B cell (primary cell): ENCODE data around the gene GLI3. TPM values are rescaled to one million over a fixed set of nuclear protein-coding genes. Genes with fewer than 3 reads are reported as not detected.

Experiments used
- ATAC-seq: fragments of 200-7000 bp; cut with Tn5 transposase; one replicate; pipeline ENCODE4 v1.10.0; 2021; ENCODE audit warnings: low read depth, mild to moderate bottlenecking, moderate number of reproducible peaks, moderate library complexity
- CTCF ChIA-PET: fragments of 350-600 bp; sonication (Branson Sonifier 250); formaldehyde crosslinking; loops from one replicate; lab custom pipeline; 2021; ENCODE audit warnings: antibody characterized with exemption, inconsistent platforms; lab: Charles Lee
- POLR2A ChIA-PET: fragments of 350-600 bp; sonication (Branson Sonifier 250); formaldehyde crosslinking; loops from one replicate; lab custom pipeline; 2021; ENCODE audit warnings: antibody characterized with exemption; lab: Charles Lee
- DNase-seq: peaks from one replicate; pipeline ENCODE4 v3.0.0; 2013
- H2AFZ ChIP-seq: 2 replicates; pipeline ENCODE4 v1.6.1; 2012; ENCODE audit warnings: mild to moderate bottlenecking, low read depth, low read length; ENCODE audit not compliant: insufficient read depth, poor library complexity, severe bottlenecking
- H3K27ac ChIP-seq, 2 donors: 1 replicate in 1 of 2; 2 replicates in 1 of 2; pipeline ENCODE4 v1.5.1; 2012 to 2013; ENCODE audit warnings: low read length in 2 of 2, mild to moderate bottlenecking in 2 of 2, moderate library complexity in 1 of 2
- H3K27me3 ChIP-seq, 4 experiments: fragments of 200-600 bp in 1 of 4; sonication (generic) in 1 of 4; replicated peaks in 1 of 4; 1 replicate in 2 of 4; 2 replicates in 2 of 4; pipeline versions ENCODE4 v1.6.1 to v1.7.0; 2013 to 2016; ENCODE audit warnings: low read length in 3 of 4, mild to moderate bottlenecking in 2 of 4, mixed read lengths in 1 of 4, moderate library complexity in 1 of 4; ENCODE audit not compliant: insufficient read depth in 4 of 4, control insufficient read depth in 3 of 4; ENCODE audit errors: control extremely low read depth in 1 of 4
- H3K36me3 ChIP-seq, 2 experiments: replicated peaks in 1 of 2; 1 replicate in 1 of 2; 2 replicates in 1 of 2; pipeline versions ENCODE4 v1.6.1 to v1.7.1; 2013; ENCODE audit warnings: low read length in 1 of 2; ENCODE audit not compliant: insufficient read depth in 2 of 2, control insufficient read depth in 1 of 2; ENCODE audit errors: control extremely low read depth in 1 of 2, extremely low read depth in 1 of 2
- H3K4me1 ChIP-seq, 2 donors: fragments of 200-600 bp in 1 of 2; sonication (generic) in 1 of 2; 1 replicate in 1 of 2; 2 replicates in 1 of 2; pipeline versions ENCODE4 v1.5.1 to v1.6.1; 2013 to 2017; ENCODE audit warnings: low read length in 2 of 2; ENCODE audit not compliant: control insufficient read depth in 2 of 2, insufficient read depth in 2 of 2
- H3K4me2 ChIP-seq: replicated peaks from 2 replicates; pipeline ENCODE3; 2012; ENCODE audit warnings: mild to moderate bottlenecking, low read depth, low read length; ENCODE audit not compliant: poor library complexity, severe bottlenecking
- H3K4me3 ChIP-seq, 5 experiments: fragments of 200-600 bp in 1 of 5; sonication (generic) in 1 of 5; 1 replicate in 3 of 5; 2 replicates in 2 of 5; pipeline versions ENCODE4 v1.5.1 to v1.7.0; 2011 to 2016; ENCODE audit warnings: low read length in 4 of 5, mild to moderate bottlenecking in 4 of 5, low read depth in 2 of 5, control low read depth in 1 of 5, moderate library complexity in 1 of 5; ENCODE audit not compliant: insufficient read depth in 1 of 5; ENCODE audit errors: control extremely low read depth in 1 of 5, extremely low read depth in 1 of 5
- H3K79me2 ChIP-seq: fragments of 200-600 bp; sonication (generic); one replicate; pipeline ENCODE4 v1.6.0; 2016; ENCODE audit warnings: low read length; ENCODE audit not compliant: control insufficient read depth, insufficient read depth
- H3K9ac ChIP-seq: fragments of 200-600 bp; sonication (generic); 2 replicates; pipeline ENCODE4 v1.6.1; 2017; ENCODE audit warnings: mild to moderate bottlenecking, low read length, moderate library complexity
- H3K9me3 ChIP-seq, 3 donors: one replicate each; pipeline versions ENCODE4 v1.6.1 to v1.7.1; 2013; ENCODE audit warnings: low read length in 2 of 3; ENCODE audit not compliant: control insufficient read depth in 2 of 3, insufficient read depth in 1 of 3; ENCODE audit errors: control extremely low read depth in 1 of 3
- H4K20me1 ChIP-seq: 2 replicates; pipeline ENCODE4 v1.6.0; 2012; ENCODE audit warnings: mild to moderate bottlenecking, low read length; ENCODE audit not compliant: insufficient read depth, control insufficient read depth, poor library complexity, severe bottlenecking
- H3K27ac Mint-ChIP-seq: one replicate; pipeline ENCODE4 v1.8.0; 2021; ENCODE audit warnings: mixed read lengths
- H3K27me3 Mint-ChIP-seq: one replicate; pipeline ENCODE4 v1.8.0; 2021; ENCODE audit warnings: mixed read lengths
- H3K4me1 Mint-ChIP-seq: one replicate; pipeline ENCODE4 v1.8.0; 2021; ENCODE audit warnings: mixed read lengths
- H3K4me3 Mint-ChIP-seq: one replicate; pipeline ENCODE4 v1.8.0; 2021; ENCODE audit warnings: mixed read lengths
- H3K9me3 Mint-ChIP-seq: one replicate; pipeline ENCODE4 v1.8.0; 2022; ENCODE audit warnings: mixed read lengths; ENCODE audit not compliant: insufficient read depth
- CTCF ChIP-seq: fragments of 200-600 bp; IDR thresholded peaks from one replicate; pipeline ENCODE4 v1.8.0; 2022; ENCODE audit warnings: antibody characterized with exemption, mild to moderate bottlenecking
- EZH2 ChIP-seq: IDR thresholded peaks from 2 replicates; pipeline ENCODE4 v1.6.1; 2012; ENCODE audit warnings: borderline replicate concordance, low read depth, mild to moderate bottlenecking, moderate library complexity, low read length; ENCODE audit not compliant: insufficient read depth, poor library complexity, severe bottlenecking
- WGBS: methylation state at CpG from one replicate; pipeline ENCODE4 v1.1.5; 2013; ENCODE audit warnings: missing lambda C conversion rate; ENCODE audit not compliant: insufficient coverage; 5-methylcytosine and 5-hydroxymethylcytosine counted together
- intact Hi-C: fragments of 100-400 bp; cut with micrococcal nuclease; formaldehyde crosslinking; loops from one replicate; pipeline ENCODE4 v1.10.0; 2022
- polyA plus RNA-seq: library from polyadenylated mRNA; depleted of rRNA; stranded (reverse); fragments of >200 nt; gene quantifications from 2 replicates; pipeline ENCODE4 v1.2.3, GENCODE V29; 2012
- total RNA-seq, 2 donors: library from RNA; stranded (reverse); fragments of 120-200 nt in 1 of 2; gene quantifications; 1 replicate in 1 of 2; 2 replicates in 1 of 2; pipeline versions ENCODE4 v1.2.3 to v1.2.4, GENCODE V29; 2013 to 2022

Gene GLI3
- total and polyA plus RNA-seq, 2 donors (not counting 1 experiment from before 2014, with no cell fraction given) = not detected

- TF ChIP-seq EZH2 = no peak
- no peak for TF ChIP-seq CTCF
- H3K4me3 Mint-ChIP-seq = no peak overlapping the region
Measured at GRCh38 chr7:42161719-42162118, 75.3 kb downstream of the GLI3 start.

GRCh38 chr7:42161110-42161509 is 75.9 kb downstream of the GLI3 start:
- no peak overlapping the region for H2AFZ ChIP-seq
- H3K36me3 ChIP-seq = no peaks in the 10 kb centered on the region
- Mint-ChIP-seq H3K9me3 (no peaks in the 10 kb centered on the region), H3K27ac (no peak overlapping the region), H3K4me1 (no peaks in the 10 kb centered on the region), H3K4me3 (no peak overlapping the region), H3K27me3 (peaks cover 5% of the 10 kb centered on the region)
- H3K79me2 ChIP-seq = no peaks in the 10 kb centered on the region
- DNase-seq = no peak
- no peaks in the 10 kb centered on the region for H4K20me1 ChIP-seq
- no peaks in the 10 kb centered on the region for H3K4me1 ChIP-seq
- intact Hi-C loops = no loop called here
- H3K27ac ChIP-seq = no peak overlapping the region
- no peak for ATAC-seq
- H3K9me3 ChIP-seq = no peaks in the 10 kb centered on the region
- H3K9ac ChIP-seq = no peak overlapping the region
- H3K4me2 ChIP-seq = no peak overlapping the region
- ChIA-PET CTCF (no interaction called here), POLR2A (no interaction called here)
- no CpG with 5 or more reads among the region's 2 CpGs for WGBS
- H3K4me3 ChIP-seq = no peak overlapping the region
- no peak for TF ChIP-seq CTCF
- TF ChIP-seq EZH2 = no peak
- H3K27me3 ChIP-seq = no peaks in the 10 kb centered on the region

More at GRCh38 chr7:42161719-42162118, 75.3 kb downstream of the GLI3 start:
- no peaks in the 10 kb centered on the region for H3K27me3 ChIP-seq
- H2AFZ ChIP-seq = no peak overlapping the region
- H4K20me1 ChIP-seq = no peaks in the 10 kb centered on the region
- intact Hi-C loops = no loop called here
- peaks cover 5% of the 10 kb centered on the region for H3K27me3 Mint-ChIP-seq
- no peak overlapping the region for H3K4me3 ChIP-seq
- H3K79me2 ChIP-seq = no peaks in the 10 kb centered on the region
- WGBS = 75% methylated on average over 2 of the region's 2 CpGs
- no peak overlapping the region for H3K27ac Mint-ChIP-seq
- no peak overlapping the region for H3K9ac ChIP-seq
- H3K36me3 ChIP-seq = no peaks in the 10 kb centered on the region
- no peak overlapping the region for H3K27ac ChIP-seq
- ChIA-PET CTCF (no interaction called here), POLR2A (no interaction called here)
- ATAC-seq = no peak
- H3K9me3 Mint-ChIP-seq = no peaks in the 10 kb centered on the region
- no peaks in the 10 kb centered on the region for H3K4me1 Mint-ChIP-seq
- H3K9me3 ChIP-seq = no peaks in the 10 kb centered on the region
- no peaks in the 10 kb centered on the region for H3K4me1 ChIP-seq
- no peak for DNase-seq
- no peak overlapping the region for H3K4me2 ChIP-seq
